ENCODE measurements around the gene NIPBL. TPM values are rescaled to one million over a fixed set of nuclear protein-coding genes. Genes with fewer than 3 reads are reported as not detected.
A peak's percentile ranks its signal among the peaks of the same experiment; 100 is the strongest.
"Not testable (repeated sequence)": the region's sequence is repeated elsewhere in the genome, so short reads cannot be mapped to it uniquely, and the experiment has no call there.

NIPBL gene
- total and polyA plus RNA-seq, 5 donors from 2014 or later = 12.5 to 132 (median 17.4) TPM

DNA sequence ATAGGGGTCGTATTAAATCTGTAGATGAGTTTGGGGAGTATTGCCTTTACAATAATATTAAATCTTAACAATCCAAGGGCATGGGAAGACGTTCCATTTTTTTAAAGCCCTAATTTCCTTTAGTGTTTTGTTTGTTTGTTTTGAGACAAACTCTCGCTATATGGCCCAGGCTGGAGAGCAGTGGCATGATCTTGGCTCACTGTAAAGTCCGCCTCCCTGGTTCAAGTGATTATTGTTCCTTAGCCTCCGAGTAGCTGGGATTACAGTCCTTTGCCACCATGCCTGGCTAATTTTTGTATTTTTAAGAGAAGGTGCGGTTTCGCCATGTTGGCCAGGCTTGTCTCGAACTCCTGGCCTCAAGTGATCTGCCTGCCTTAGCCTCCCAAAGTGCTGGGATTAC, 19.9 kb downstream of the NIPBL start:
- peaks cover 1% of the 10 kb centered on the region for H3K36me3 ChIP-seq (ENCODE audit: control insufficient read depth, insufficient read depth, low read length)
- H3K4me1 ChIP-seq (ENCODE audit: control insufficient read depth, insufficient read depth, low read length, poor library complexity, severe bottlenecking) = peaks cover 7% of the 10 kb centered on the region
- no peak for DNase-seq
- peaks cover 58 to 75% (median 66%) of the 10 kb centered on the region in 4 donors for H3K4me1 Mint-ChIP-seq
- H3K9me3 Mint-ChIP-seq = peaks cover 0 to 6% (median 1%) of the 10 kb centered on the region in 7 donors
- H3K36me3 Mint-ChIP-seq = peaks cover 17% of the 10 kb centered on the region
- no peak overlapping the region for H3K4me3 ChIP-seq (ENCODE audit: low read depth, low read length)
- no peak overlapping the region for H3K27ac Mint-ChIP-seq
- H3K27me3 ChIP-seq (ENCODE audit: control insufficient read depth, insufficient read depth, low read length) = no peaks in the 10 kb centered on the region
- H3K27ac ChIP-seq (ENCODE audit: insufficient read depth, low read length, poor library complexity, severe bottlenecking) = no peak overlapping the region
- peak overlapping the region in 1 of 4 donors; percentile 49 for H3K4me3 Mint-ChIP-seq
- H3K27me3 Mint-ChIP-seq = no peaks in the 10 kb centered on the region
- H3K9me3 ChIP-seq (ENCODE audit: control insufficient read depth in 2 of 2, low read length in 2 of 2) = peaks cover 0 to 2% of the 10 kb centered on the region in 2 experiments
- no peak for ATAC-seq (ENCODE audit: low read depth in 2 of 2)

- Mint-ChIP-seq H3K27ac (no peak overlapping the region), H3K4me1 (peaks cover 60 to 80% (median 68%) of the 10 kb centered on the region in 4 donors)
These were observed 21.0 kb downstream of the NIPBL start for GRCh38 chr5:36897616-36898015.

GRCh38 chr5:36899860-36900259, 23.3 kb downstream of the NIPBL start:
- Mint-ChIP-seq H3K4me1 (peaks cover 64 to 84% (median 67%) of the 10 kb centered on the region in 4 donors), H3K4me3 (peak overlapping the region in 2 of 4 donors; percentile 6 to 57)

More at GRCh38 chr5:36897616-36898015, 21.0 kb downstream of the NIPBL start:
- Histone ChIP-seq H3K27me3 (ENCODE audit: control insufficient read depth, insufficient read depth, low read length) (no peaks in the 10 kb centered on the region), H3K4me1 (ENCODE audit: control insufficient read depth, insufficient read depth, low read length, poor library complexity, severe bottlenecking) (peaks cover 7% of the 10 kb centered on the region), H3K4me3 (ENCODE audit: low read depth, low read length) (no peak overlapping the region), H3K36me3 (ENCODE audit: control insufficient read depth, insufficient read depth, low read length) (no peaks in the 10 kb centered on the region), H3K9me3 (ENCODE audit: control insufficient read depth in 2 of 2, low read length in 2 of 2) (no peaks in the 10 kb centered on the region), H3K27ac (ENCODE audit: insufficient read depth, low read length, poor library complexity, severe bottlenecking) (no peak overlapping the region)
- no peak for DNase-seq
- ATAC-seq (ENCODE audit: low read depth in 2 of 2) = no peak
- peaks cover 0 to 11% (median 0%) of the 10 kb centered on the region in 7 donors for H3K9me3 Mint-ChIP-seq
- H3K4me3 Mint-ChIP-seq = no peak overlapping the region
- H3K36me3 Mint-ChIP-seq = peaks cover 10% of the 10 kb centered on the region
- no peaks in the 10 kb centered on the region for H3K27me3 Mint-ChIP-seq

GRCh38 chr5:36900283-36900682, 23.7 kb downstream of the NIPBL start:
- H3K27ac ChIP-seq (ENCODE audit: insufficient read depth, low read length, poor library complexity, severe bottlenecking) = no peak overlapping the region
- no peaks in the 10 kb centered on the region for H3K9me3 ChIP-seq (ENCODE audit: control insufficient read depth in 2 of 2, low read length in 2 of 2)
- no peak overlapping the region for H3K4me3 Mint-ChIP-seq
- H3K36me3 ChIP-seq (ENCODE audit: control insufficient read depth, insufficient read depth, low read length) = no peaks in the 10 kb centered on the region
- no peaks in the 10 kb centered on the region for H3K27me3 Mint-ChIP-seq
- peaks cover 64 to 84% (median 68%) of the 10 kb centered on the region in 4 donors for H3K4me1 Mint-ChIP-seq
- H3K4me1 ChIP-seq (ENCODE audit: control insufficient read depth, insufficient read depth, low read length, poor library complexity, severe bottlenecking) = peaks cover 16% of the 10 kb centered on the region
- H3K9me3 Mint-ChIP-seq = peaks cover 0 to 11% (median 1%) of the 10 kb centered on the region in 7 donors
- no peaks in the 10 kb centered on the region for H3K27me3 ChIP-seq (ENCODE audit: control insufficient read depth, insufficient read depth, low read length)
- DNase-seq (no peak), ATAC-seq (ENCODE audit: low read depth in 2 of 2) (no peak)
- H3K36me3 Mint-ChIP-seq = peaks cover 13% of the 10 kb centered on the region
- H3K4me3 ChIP-seq (ENCODE audit: low read depth, low read length) = no peak overlapping the region
- H3K27ac Mint-ChIP-seq = no peak overlapping the region

More at GRCh38 chr5:36899860-36900259, 23.3 kb downstream of the NIPBL start:
- no peak overlapping the region for H3K27ac ChIP-seq (ENCODE audit: insufficient read depth, low read length, poor library complexity, severe bottlenecking)
- no peaks in the 10 kb centered on the region for H3K27me3 ChIP-seq (ENCODE audit: control insufficient read depth, insufficient read depth, low read length)
- DNase-seq = no peak
- no peaks in the 10 kb centered on the region for H3K9me3 ChIP-seq (ENCODE audit: control insufficient read depth in 2 of 2, low read length in 2 of 2)
- H3K4me1 ChIP-seq (ENCODE audit: control insufficient read depth, insufficient read depth, low read length, poor library complexity, severe bottlenecking) = peaks cover 15% of the 10 kb centered on the region
- H3K36me3 ChIP-seq (ENCODE audit: control insufficient read depth, insufficient read depth, low read length) = no peaks in the 10 kb centered on the region
- peak overlapping the region; percentile 13 for H3K4me3 ChIP-seq (ENCODE audit: low read depth, low read length)
- H3K36me3 Mint-ChIP-seq = peaks cover 13% of the 10 kb centered on the region
- peak overlapping the region in 2 of 3 donors; percentile 17 to 27 for H3K27ac Mint-ChIP-seq
- H3K9me3 Mint-ChIP-seq = peaks cover 0 to 11% (median 1%) of the 10 kb centered on the region in 7 donors
- ATAC-seq (ENCODE audit: low read depth in 2 of 2) = no peak
- no peaks in the 10 kb centered on the region for H3K27me3 Mint-ChIP-seq

DNA sequence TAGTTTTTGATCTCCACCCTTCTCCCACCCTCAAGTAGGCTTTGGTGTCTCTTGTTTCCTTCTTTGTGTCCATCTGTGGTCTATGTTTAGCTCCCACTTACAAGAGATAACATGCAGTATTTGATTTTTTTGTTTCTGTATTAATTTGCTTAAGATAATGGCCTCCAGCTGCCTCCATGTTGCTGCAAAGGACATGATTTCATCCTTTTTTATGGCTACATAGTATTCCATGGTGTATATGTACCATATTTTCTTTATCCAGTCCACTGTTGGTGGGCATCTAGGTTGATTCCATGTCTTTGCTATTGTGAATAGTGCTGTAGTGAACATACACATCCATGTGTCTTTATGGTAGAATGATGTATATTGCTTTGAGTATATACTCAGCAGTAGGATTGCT, 24.5 kb downstream of the NIPBL start:
- H3K4me1 Mint-ChIP-seq = peaks cover 59 to 81% (median 67%) of the 10 kb centered on the region in 4 donors

DNA sequence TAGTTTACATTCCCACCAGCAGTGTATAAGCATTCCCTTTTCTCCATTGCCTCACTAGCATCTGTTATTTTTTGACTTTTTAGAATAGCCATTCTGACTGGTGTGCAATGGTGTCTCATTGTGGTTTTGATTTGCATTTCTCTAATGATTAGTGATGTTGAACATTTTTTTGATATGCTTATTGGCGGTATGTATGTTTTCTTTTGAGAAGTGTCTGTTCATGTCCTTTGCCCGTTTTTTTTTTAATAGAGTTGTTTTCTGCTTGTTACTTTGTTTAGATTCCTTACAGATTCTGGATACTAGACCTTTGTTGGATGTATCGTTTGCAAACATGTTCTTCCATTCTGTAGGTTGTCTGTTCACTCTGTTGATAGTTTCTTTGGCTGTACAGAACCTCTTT, 25.3 kb downstream of the NIPBL start:
- Histone ChIP-seq H3K27ac (ENCODE audit: insufficient read depth, low read length, poor library complexity, severe bottlenecking) (no peak overlapping the region), H3K4me1 (ENCODE audit: control insufficient read depth, insufficient read depth, low read length, poor library complexity, severe bottlenecking) (peaks cover 20% of the 10 kb centered on the region), H3K36me3 (ENCODE audit: control insufficient read depth, insufficient read depth, low read length) (no peaks in the 10 kb centered on the region), H3K27me3 (ENCODE audit: control insufficient read depth, insufficient read depth, low read length) (no peaks in the 10 kb centered on the region), H3K4me3 (ENCODE audit: low read depth, low read length) (no peak overlapping the region), H3K9me3 (ENCODE audit: control insufficient read depth in 2 of 2, low read length in 2 of 2) (no peaks in the 10 kb centered on the region)
- Mint-ChIP-seq H3K36me3 (peaks cover 13% of the 10 kb centered on the region), H3K9me3 (peaks cover 0 to 11% (median 1%) of the 10 kb centered on the region in 7 donors), H3K4me3 (peak overlapping the region in 2 of 4 donors; percentile 5 to 6), H3K27ac (no peak overlapping the region), H3K27me3 (no peaks in the 10 kb centered on the region), H3K4me1 (peaks cover 61 to 82% (median 70%) of the 10 kb centered on the region in 4 donors)
- ATAC-seq (ENCODE audit: low read depth in 2 of 2) (no peak), DNase-seq (no peak)

More for the DNA sequence above, 24.5 kb downstream of the NIPBL start:
- H3K27ac ChIP-seq (ENCODE audit: insufficient read depth, low read length, poor library complexity, severe bottlenecking); DNase-seq; H3K9me3 ChIP-seq (ENCODE audit: control insufficient read depth in 2 of 2, low read length in 2 of 2); H3K4me3 ChIP-seq (ENCODE audit: low read depth, low read length); H3K36me3 ChIP-seq (ENCODE audit: control insufficient read depth, insufficient read depth, low read length); H3K27me3 ChIP-seq (ENCODE audit: control insufficient read depth, insufficient read depth, low read length); H3K27ac Mint-ChIP-seq; ATAC-seq (ENCODE audit: low read depth in 2 of 2); H3K27me3 Mint-ChIP-seq: not testable (repeated sequence)
- Mint-ChIP-seq H3K36me3 (peaks cover 13% of the 10 kb centered on the region), H3K9me3 (peaks cover 0 to 11% (median 1%) of the 10 kb centered on the region in 7 donors), H3K4me3 (peak overlapping the region in 1 of 4 donors; percentile 60)
- peaks cover 16% of the 10 kb centered on the region for H3K4me1 ChIP-seq (ENCODE audit: control insufficient read depth, insufficient read depth, low read length, poor library complexity, severe bottlenecking)

- Histone ChIP-seq H3K9me3 (ENCODE audit: control insufficient read depth in 2 of 2, low read length in 2 of 2) (no peaks in the 10 kb centered on the region), H3K4me1 (ENCODE audit: control insufficient read depth, insufficient read depth, low read length, poor library complexity, severe bottlenecking) (peaks cover 25% of the 10 kb centered on the region), H3K27me3 (ENCODE audit: control insufficient read depth, insufficient read depth, low read length) (no peaks in the 10 kb centered on the region), H3K27ac (ENCODE audit: insufficient read depth, low read length, poor library complexity, severe bottlenecking) (no peak overlapping the region), H3K4me3 (ENCODE audit: low read depth, low read length) (peak overlapping the region; percentile 3), H3K36me3 (ENCODE audit: control insufficient read depth, insufficient read depth, low read length) (no peaks in the 10 kb centered on the region)
- H3K36me3 Mint-ChIP-seq = peaks cover 11% of the 10 kb centered on the region
- peaks cover 0 to 11% (median 1%) of the 10 kb centered on the region in 7 donors for H3K9me3 Mint-ChIP-seq
- H3K27me3 Mint-ChIP-seq = no peaks in the 10 kb centered on the region
- no peak for DNase-seq
- peaks cover 63 to 82% (median 70%) of the 10 kb centered on the region in 4 donors for H3K4me1 Mint-ChIP-seq
- no peak for ATAC-seq (ENCODE audit: low read depth in 2 of 2)
- peak overlapping the region in 3 of 4 donors; percentile 2 to 32 (median 6) for H3K4me3 Mint-ChIP-seq
- H3K27ac Mint-ChIP-seq = no peak overlapping the region
These were observed 25.8 kb downstream of the NIPBL start for GRCh38 chr5:36902353-36902752.

- Histone ChIP-seq H3K4me3 (ENCODE audit: low read depth, low read length) (peak overlapping the region; percentile 28), H3K27ac (ENCODE audit: insufficient read depth, low read length, poor library complexity, severe bottlenecking) (no peak overlapping the region), H3K4me1 (ENCODE audit: control insufficient read depth, insufficient read depth, low read length, poor library complexity, severe bottlenecking) (peaks cover 37% of the 10 kb centered on the region), H3K27me3 (ENCODE audit: control insufficient read depth, insufficient read depth, low read length) (no peaks in the 10 kb centered on the region), H3K9me3 (ENCODE audit: control insufficient read depth in 2 of 2, low read length in 2 of 2) (no peaks in the 10 kb centered on the region), H3K36me3 (ENCODE audit: control insufficient read depth, insufficient read depth, low read length) (no peaks in the 10 kb centered on the region)
- H3K27ac Mint-ChIP-seq = peak overlapping the region in 1 of 3 donors; percentile 17
- H3K4me3 Mint-ChIP-seq = peak overlapping the region in 1 of 4 donors; percentile 38
- H3K36me3 Mint-ChIP-seq = peaks cover 8% of the 10 kb centered on the region
- DNase-seq (no peak), ATAC-seq (ENCODE audit: low read depth in 2 of 2) (no peak)
- no peaks in the 10 kb centered on the region for H3K27me3 Mint-ChIP-seq
- peaks cover 0 to 11% (median 1%) of the 10 kb centered on the region in 7 donors for H3K9me3 Mint-ChIP-seq
- peaks cover 51 to 86% (median 69%) of the 10 kb centered on the region in 4 donors for H3K4me1 Mint-ChIP-seq
These were observed 28.1 kb downstream of the NIPBL start for GRCh38 chr5:36904677-36905076.
